NOMO-1 (cell line): ENCODE data around the gene UTS2B.

Experiments
- DNase-seq, 2 experiments: peaks; one replicate each; lab custom pipeline; 2025; ENCODE audit not compliant: unreplicated experiment in 2 of 2; lab: John Stamatoyannopoulos, UW

Gene UTS2B

GRCh38 chr3:191329654-191330529, at the start of gene UTS2B:
Gene UTS2B (minus strand): TSS chr3:191330526. CDS start chr3:191282189, 48,337 bp downstream.
- peak; percentile 10 to 27 for DNase-seq

GRCh38 chr3:191380001-191380400, 49.7 kb upstream of the UTS2B start:
- DNase-seq: no peak

GRCh38 chr3:191379446-191379845, 49.1 kb upstream of the UTS2B start:
- DNase-seq: no peak

- no peak for DNase-seq
Measured at GRCh38 chr3:191378142-191378812, 48.0 kb upstream of the UTS2B start.

- DNase-seq: no peak
Measured at GRCh38 chr3:191376516-191377141, 46.3 kb upstream of the UTS2B start.

GRCh38 chr3:191373327-191373726, 43.0 kb upstream of the UTS2B start:
- no peak for DNase-seq

GRCh38 chr3:191372122-191372521, 41.8 kb upstream of the UTS2B start:
- DNase-seq: peak in 1 of 2 experiments; percentile 19

GRCh38 chr3:191369616-191370010, 39.3 kb upstream of the UTS2B start:
- DNase-seq: no peak

GRCh38 chr3:191368755-191369615, 38.7 kb upstream of the UTS2B start:
- DNase-seq: no peak

GRCh38 chr3:191366675-191367074, 36.3 kb upstream of the UTS2B start:
- no peak for DNase-seq

- no peak for DNase-seq
Measured at GRCh38 chr3:191363221-191363620, 32.9 kb upstream of the UTS2B start.

- no peak for DNase-seq
Measured at GRCh38 chr3:191362524-191363090, 32.3 kb upstream of the UTS2B start.

GRCh38 chr3:191362037-191362436, 31.7 kb upstream of the UTS2B start:
- no peak for DNase-seq

GRCh38 chr3:191361456-191361855, 31.1 kb upstream of the UTS2B start:
- DNase-seq: no peak

GRCh38 chr3:191360620-191361019, 30.3 kb upstream of the UTS2B start:
- DNase-seq: no peak

- no peak for DNase-seq
Measured at GRCh38 chr3:191358929-191359328, 28.6 kb upstream of the UTS2B start.

GRCh38 chr3:191357909-191358308, 27.6 kb upstream of the UTS2B start:
- DNase-seq: no peak

- no peak for DNase-seq
Measured at GRCh38 chr3:191356631-191357439, 26.5 kb upstream of the UTS2B start.

- DNase-seq: no peak
Measured at GRCh38 chr3:191355406-191355805, 25.1 kb upstream of the UTS2B start.
